Measurements from ENCODE around the gene F2RL1.

Gene F2RL1

DNA sequence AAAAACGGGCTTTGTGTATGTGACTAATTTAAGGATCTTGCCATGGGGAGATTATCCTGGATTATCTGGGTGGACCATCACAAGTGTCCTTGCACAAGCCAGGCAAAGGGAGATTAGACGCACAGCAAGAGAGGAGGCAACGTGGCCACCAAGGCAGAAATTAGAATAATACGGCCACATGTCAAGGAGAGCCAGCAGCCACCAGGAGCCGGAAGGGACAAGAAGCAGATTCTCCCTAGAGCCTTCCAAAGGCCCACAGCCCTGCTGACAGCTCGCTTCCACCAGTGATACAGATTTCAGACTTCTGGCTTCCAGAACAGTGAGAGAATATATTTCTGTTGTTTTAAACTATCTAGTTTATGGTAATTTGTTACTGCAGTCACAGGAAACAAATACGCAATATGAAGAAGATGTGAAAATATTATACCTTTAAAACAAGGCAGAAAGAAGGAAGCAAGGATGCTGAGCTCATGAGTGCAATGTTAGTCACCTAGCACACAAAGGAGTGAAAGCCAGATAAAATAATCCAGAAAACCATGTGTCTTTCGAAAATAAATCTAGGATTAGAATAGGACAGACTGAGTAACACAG lies 28.7 kb upstream of the F2RL1 start:
- 86% methylated on average over 7 of the region's 8 CpGs for WGBS
- no peak overlapping the region; the same call in 1 of the 2 replicates for H3K27ac ChIP-seq (ENCODE audit: low read depth, low read length)

DNA sequence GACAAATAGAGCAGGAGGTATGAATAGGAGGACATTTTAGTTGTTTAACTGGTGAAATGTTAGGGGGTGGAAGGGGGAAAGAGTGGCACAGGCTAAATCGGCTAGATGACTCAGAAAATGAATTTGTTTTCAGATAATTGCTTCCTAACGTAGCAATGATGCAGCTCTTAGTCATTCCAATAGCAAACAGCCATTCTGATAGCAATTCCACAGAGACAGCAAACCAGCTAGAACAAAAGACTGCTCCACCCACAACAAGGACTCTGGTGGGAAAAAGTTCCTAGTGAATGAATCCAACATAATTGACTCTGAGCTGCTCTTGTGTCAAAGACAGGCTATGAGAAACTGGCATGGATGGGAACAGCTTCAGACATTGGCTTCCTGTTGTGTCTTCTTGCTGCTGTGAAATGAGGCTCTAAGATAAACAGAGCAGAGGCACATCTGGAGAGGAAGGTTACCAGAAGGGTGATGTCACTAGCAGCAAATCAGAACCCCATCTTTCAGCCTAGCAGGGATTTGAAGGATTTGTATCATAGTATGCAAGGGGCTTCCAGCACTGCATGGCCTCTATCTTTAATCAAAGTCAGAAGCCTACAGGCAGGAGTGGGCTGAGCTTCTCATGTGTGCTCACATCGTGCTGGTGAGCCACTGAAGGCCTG lies 28.1 kb upstream of the F2RL1 start:
- H3K36me3 ChIP-seq (ENCODE audit: insufficient read depth, low read length) = no peaks in the 10 kb centered on the region
- H3K9ac ChIP-seq (ENCODE audit: low read depth, low read length) = no peak overlapping the region
- WGBS = 51% methylated on average over 3 of the region's 3 CpGs
- H3K4me3 ChIP-seq (ENCODE audit: low read length) = no peak overlapping the region
- H3K9me3 ChIP-seq (ENCODE audit: insufficient read depth, low read depth, low read length) = no peaks in the 10 kb centered on the region
- H3K27me3 ChIP-seq (ENCODE audit: insufficient read depth, low read length) = no peaks in the 10 kb centered on the region
- peak overlapping the region; percentile 9; the same call in 1 of the 2 replicates for H3K27ac ChIP-seq (ENCODE audit: low read depth, low read length)
- H3K4me1 ChIP-seq (ENCODE audit: insufficient read depth, low read length) = peaks cover 19% of the 10 kb centered on the region

More for the DNA sequence above, 28.7 kb upstream of the F2RL1 start:
- H3K36me3 ChIP-seq (ENCODE audit: insufficient read depth, low read length) = no peaks in the 10 kb centered on the region
- H3K9me3 ChIP-seq (ENCODE audit: insufficient read depth, low read depth, low read length) = no peaks in the 10 kb centered on the region
- no peaks in the 10 kb centered on the region for H3K27me3 ChIP-seq (ENCODE audit: insufficient read depth, low read length)
- no peak overlapping the region for H3K4me3 ChIP-seq (ENCODE audit: low read length)
- H3K9ac ChIP-seq (ENCODE audit: low read depth, low read length) = no peak overlapping the region
- H3K4me1 ChIP-seq (ENCODE audit: insufficient read depth, low read length) = peaks cover 23% of the 10 kb centered on the region

- H3K27me3 ChIP-seq (ENCODE audit: insufficient read depth, low read length) = no peaks in the 10 kb centered on the region
- H3K4me3 ChIP-seq (ENCODE audit: low read length) = no peak overlapping the region
- no peaks in the 10 kb centered on the region for H3K9me3 ChIP-seq (ENCODE audit: insufficient read depth, low read depth, low read length)
- H3K36me3 ChIP-seq (ENCODE audit: insufficient read depth, low read length) = no peaks in the 10 kb centered on the region
- no peak overlapping the region for H3K27ac ChIP-seq (ENCODE audit: low read depth, low read length)
- WGBS = 100% methylated on average over 1 of the region's 1 CpG
- no peak overlapping the region for H3K9ac ChIP-seq (ENCODE audit: low read depth, low read length)
- H3K4me1 ChIP-seq (ENCODE audit: insufficient read depth, low read length) = peaks cover 19% of the 10 kb centered on the region
Measured at GRCh38 chr5:76791461-76791860, 27.4 kb upstream of the F2RL1 start.

DNA sequence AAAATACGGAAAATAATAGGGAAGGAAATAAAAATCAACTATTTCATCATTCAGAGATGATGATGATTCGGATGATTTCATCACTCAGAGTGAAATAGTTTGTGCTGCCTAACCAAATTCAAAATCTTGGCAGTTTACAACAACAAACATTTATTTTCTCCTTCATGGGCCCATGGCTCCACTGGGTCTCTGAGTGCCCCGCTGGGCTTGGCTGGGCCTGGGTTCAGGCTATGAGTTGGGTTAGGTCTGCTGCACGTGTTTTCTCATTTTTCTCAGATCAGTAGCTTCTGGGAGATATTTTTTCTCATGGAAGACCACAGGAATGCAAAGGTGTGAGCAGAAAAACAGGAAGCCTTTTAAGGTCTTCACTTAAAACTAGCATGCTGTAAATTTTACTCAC lies 24.0 kb upstream of the F2RL1 start:
- Histone ChIP-seq H3K27me3 (ENCODE audit: insufficient read depth, low read length) (no peaks in the 10 kb centered on the region), H3K9ac (ENCODE audit: low read depth, low read length) (no peak overlapping the region), H3K27ac (ENCODE audit: low read depth, low read length) (no peak overlapping the region), H3K36me3 (ENCODE audit: insufficient read depth, low read length) (no peaks in the 10 kb centered on the region), H3K9me3 (ENCODE audit: insufficient read depth, low read depth, low read length) (no peaks in the 10 kb centered on the region), H3K4me3 (ENCODE audit: low read length) (no peak overlapping the region), H3K4me1 (ENCODE audit: insufficient read depth, low read length) (peaks cover 10% of the 10 kb centered on the region; the same call in 1 of the 2 replicates)
- 74% methylated on average over 3 of the region's 4 CpGs for WGBS

DNA sequence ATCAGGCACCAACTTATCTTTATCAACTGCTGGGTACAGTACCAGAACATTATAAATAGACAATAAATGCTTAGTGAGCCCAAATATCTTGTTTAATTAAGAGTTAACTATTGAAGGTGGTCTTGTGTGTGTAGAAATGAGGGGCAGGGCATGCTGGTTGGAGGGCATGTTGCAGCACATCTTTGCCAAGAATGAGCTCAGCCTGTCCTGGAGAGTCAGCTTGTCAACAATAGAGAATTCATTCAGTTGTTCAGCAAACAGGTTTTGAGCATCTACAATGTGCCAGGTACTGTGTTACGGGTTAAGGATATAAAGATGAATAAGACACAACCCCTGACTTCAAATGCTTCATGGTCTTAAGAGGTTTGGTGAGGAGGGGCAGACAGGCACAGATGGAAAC lies 19.2 kb upstream of the F2RL1 start:
- Histone ChIP-seq H3K9me3 (ENCODE audit: insufficient read depth, low read depth, low read length) (no peaks in the 10 kb centered on the region), H3K27me3 (ENCODE audit: insufficient read depth, low read length) (no peaks in the 10 kb centered on the region), H3K36me3 (ENCODE audit: insufficient read depth, low read length) (no peaks in the 10 kb centered on the region), H3K4me3 (ENCODE audit: low read length) (no peak overlapping the region), H3K27ac (ENCODE audit: low read depth, low read length) (no peak overlapping the region), H3K4me1 (ENCODE audit: insufficient read depth, low read length) (0 out of 2 replicates have a peak, but pooled peaks cover 5% of the 10 kb centered on the region), H3K9ac (ENCODE audit: low read depth, low read length) (no peak overlapping the region)
- WGBS = 96% methylated on average over 1 of the region's 1 CpG

- no peak overlapping the region for H3K9ac ChIP-seq (ENCODE audit: low read depth, low read length)
- no peaks in the 10 kb centered on the region for H3K36me3 ChIP-seq (ENCODE audit: insufficient read depth, low read length)
- 93% methylated on average over 3 of the region's 3 CpGs for WGBS
- H3K9me3 ChIP-seq (ENCODE audit: insufficient read depth, low read depth, low read length) = no peaks in the 10 kb centered on the region
- no peak overlapping the region for H3K27ac ChIP-seq (ENCODE audit: low read depth, low read length)
- H3K4me1 ChIP-seq (ENCODE audit: insufficient read depth, low read length) = peaks cover 7% of the 10 kb centered on the region; the same call in 1 of the 2 replicates
- no peaks in the 10 kb centered on the region for H3K27me3 ChIP-seq (ENCODE audit: insufficient read depth, low read length)
- H3K4me3 ChIP-seq (ENCODE audit: low read length) = no peak overlapping the region
Measured at GRCh38 chr5:76800579-76800978, 18.3 kb upstream of the F2RL1 start.

DNA sequence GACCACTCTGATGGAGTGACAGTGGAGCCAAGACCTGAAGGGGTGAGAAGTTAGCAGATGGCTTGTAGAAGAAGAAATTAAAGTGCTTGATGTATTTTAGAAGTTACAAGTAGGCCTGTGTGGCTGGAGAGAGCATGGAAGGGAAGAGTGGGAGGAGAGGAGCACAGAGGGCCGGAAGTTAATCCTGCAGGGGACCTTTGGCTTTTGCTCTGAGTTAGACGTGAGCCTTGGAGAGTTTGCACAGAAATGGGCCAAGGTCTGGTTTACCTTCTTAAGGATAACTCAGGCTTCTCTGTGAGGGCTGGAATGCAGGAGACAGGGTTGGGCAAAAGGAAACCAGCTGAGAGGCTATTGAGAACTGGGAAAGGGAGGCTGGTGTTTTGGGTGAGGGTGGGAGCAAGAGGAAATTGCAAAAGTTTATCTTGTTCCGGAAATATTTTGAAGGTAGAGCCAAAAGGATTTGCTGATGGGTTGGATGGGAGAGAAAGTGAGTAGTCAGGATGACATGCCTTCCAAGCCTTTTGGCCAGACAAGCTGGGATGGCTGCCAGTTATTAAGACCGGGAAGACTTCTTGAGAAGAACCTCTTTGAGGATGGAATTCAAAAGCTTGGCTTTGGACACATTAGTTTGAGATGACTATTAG lies 17.5 kb upstream of the F2RL1 start:
- H3K9me3 ChIP-seq (ENCODE audit: insufficient read depth, low read depth, low read length) = no peaks in the 10 kb centered on the region
- no peak overlapping the region for H3K4me3 ChIP-seq (ENCODE audit: low read length)
- H3K9ac ChIP-seq (ENCODE audit: low read depth, low read length) = no peak overlapping the region
- H3K4me1 ChIP-seq (ENCODE audit: insufficient read depth, low read length) = peaks cover 14% of the 10 kb centered on the region
- no peak overlapping the region for H3K27ac ChIP-seq (ENCODE audit: low read depth, low read length)
- no peaks in the 10 kb centered on the region for H3K36me3 ChIP-seq (ENCODE audit: insufficient read depth, low read length)
- 81% methylated on average over 4 of the region's 4 CpGs for WGBS
- no peaks in the 10 kb centered on the region for H3K27me3 ChIP-seq (ENCODE audit: insufficient read depth, low read length)

- H3K27ac ChIP-seq (ENCODE audit: low read depth, low read length) = no peak overlapping the region
- no peak overlapping the region for H3K9ac ChIP-seq (ENCODE audit: low read depth, low read length)
- no peaks in the 10 kb centered on the region for H3K9me3 ChIP-seq (ENCODE audit: insufficient read depth, low read depth, low read length)
- H3K27me3 ChIP-seq (ENCODE audit: insufficient read depth, low read length) = no peaks in the 10 kb centered on the region
- H3K4me1 ChIP-seq (ENCODE audit: insufficient read depth, low read length) = peaks cover 16% of the 10 kb centered on the region
- H3K4me3 ChIP-seq (ENCODE audit: low read length) = no peak overlapping the region
- H3K36me3 ChIP-seq (ENCODE audit: insufficient read depth, low read length) = no peaks in the 10 kb centered on the region
- 84% methylated on average over 3 of the region's 3 CpGs for WGBS
Measured at GRCh38 chr5:76801803-76802195, 17.0 kb upstream of the F2RL1 start.

DNA sequence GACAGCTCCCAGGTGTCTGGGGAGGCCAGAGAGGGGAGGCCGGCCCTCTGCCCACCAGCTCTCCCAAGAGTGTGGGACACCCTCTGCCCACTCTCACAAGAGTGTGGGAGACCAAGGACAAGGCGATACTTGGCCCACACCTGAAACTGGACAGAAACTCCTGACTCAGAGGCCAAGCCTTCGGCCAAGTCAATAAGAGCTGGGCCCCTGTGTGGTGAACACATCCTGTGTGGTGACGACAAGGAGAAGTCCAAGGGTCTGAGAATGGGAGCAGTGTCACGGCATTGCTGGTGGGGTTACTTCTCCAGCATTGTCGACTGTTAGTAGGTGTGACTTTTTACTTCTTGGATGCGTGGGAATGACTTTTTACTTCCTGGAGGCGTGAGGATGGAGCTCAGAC lies 14.6 kb upstream of the F2RL1 start:
- H3K27me3 ChIP-seq (ENCODE audit: insufficient read depth, low read length) = no peaks in the 10 kb centered on the region
- no peak overlapping the region for H3K9ac ChIP-seq (ENCODE audit: low read depth, low read length)
- H3K4me3 ChIP-seq (ENCODE audit: low read length) = no peak overlapping the region
- 91% methylated on average over 8 of the region's 8 CpGs for WGBS
- H3K9me3 ChIP-seq (ENCODE audit: insufficient read depth, low read depth, low read length) = no peaks in the 10 kb centered on the region
- H3K36me3 ChIP-seq (ENCODE audit: insufficient read depth, low read length) = no peaks in the 10 kb centered on the region
- no peak overlapping the region for H3K27ac ChIP-seq (ENCODE audit: low read depth, low read length)
- peaks cover 34% of the 10 kb centered on the region for H3K4me1 ChIP-seq (ENCODE audit: insufficient read depth, low read length)

DNA sequence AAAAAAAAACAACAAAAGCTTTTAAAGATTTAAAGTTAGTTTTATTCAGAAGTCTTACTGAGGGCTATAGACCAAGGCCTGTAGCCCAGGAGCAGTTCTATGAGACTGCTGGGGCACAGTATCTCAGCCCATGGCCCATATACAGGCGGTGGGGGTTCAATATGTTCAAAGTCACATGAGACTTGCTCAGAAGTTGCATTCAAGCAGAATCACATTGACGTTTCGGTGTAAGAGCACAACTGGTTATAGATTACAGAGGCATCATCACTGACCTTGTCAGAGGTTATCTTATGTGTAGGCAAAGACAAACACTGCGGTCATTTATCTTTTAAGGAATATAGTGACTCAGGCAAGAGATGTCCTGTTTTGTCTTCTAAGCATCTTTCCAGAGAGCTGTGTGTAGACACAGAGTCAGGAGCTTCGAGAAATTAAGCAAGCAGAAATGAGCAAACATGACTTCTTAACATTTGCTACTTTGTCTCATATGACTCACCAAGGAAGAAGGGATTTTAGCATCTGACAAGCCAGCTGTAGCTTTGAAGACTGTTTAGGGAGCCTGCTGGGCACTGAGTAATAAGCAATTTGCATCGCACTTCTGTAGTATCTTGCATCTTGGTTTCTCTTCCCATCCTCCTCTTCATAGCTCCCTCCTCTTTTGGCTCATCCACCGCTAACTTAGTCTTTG lies 12.9 kb upstream of the F2RL1 start:
- WGBS = 24% methylated on average over 7 of the region's 7 CpGs
- Histone ChIP-seq H3K4me3 (ENCODE audit: low read length) (peak overlapping the region; percentile 32), H3K9ac (ENCODE audit: low read depth, low read length) (peak overlapping the region; percentile 37; the same call in 1 of the 2 replicates), H3K36me3 (ENCODE audit: insufficient read depth, low read length) (no peaks in the 10 kb centered on the region), H3K9me3 (ENCODE audit: insufficient read depth, low read depth, low read length) (peaks cover 2% of the 10 kb centered on the region; the same call in 1 of the 2 replicates), H3K27me3 (ENCODE audit: insufficient read depth, low read length) (no peaks in the 10 kb centered on the region), H3K4me1 (ENCODE audit: insufficient read depth, low read length) (peaks cover 40% of the 10 kb centered on the region), H3K27ac (ENCODE audit: low read depth, low read length) (peak overlapping the region; percentile 88)

DNA sequence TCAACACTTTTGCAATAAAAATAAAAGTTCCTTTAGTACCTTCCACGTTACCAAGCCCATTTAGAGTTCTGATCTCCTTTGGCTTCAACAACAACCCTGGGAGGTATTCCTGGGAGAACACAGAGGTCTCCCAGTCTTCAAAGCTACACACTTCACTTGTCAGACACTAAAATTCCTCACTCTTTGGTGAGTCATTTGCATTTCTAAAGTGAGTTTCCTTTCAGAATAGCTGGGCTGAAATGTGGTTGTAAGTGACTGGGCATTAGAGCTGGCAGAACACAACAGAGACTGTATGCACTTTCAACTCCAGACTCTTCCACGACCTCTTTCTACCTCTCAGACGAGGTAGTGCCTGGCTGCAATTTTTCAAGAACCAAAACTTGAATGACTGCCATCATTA lies 11.5 kb upstream of the F2RL1 start:
- H3K9ac ChIP-seq (ENCODE audit: low read depth, low read length) = peak overlapping the region; percentile 79
- peak overlapping the region; percentile 97 for H3K27ac ChIP-seq (ENCODE audit: low read depth, low read length)
- peak overlapping the region; percentile 38 for H3K4me3 ChIP-seq (ENCODE audit: low read length)
- peaks cover 40% of the 10 kb centered on the region for H3K4me1 ChIP-seq (ENCODE audit: insufficient read depth, low read length)
- no peaks in the 10 kb centered on the region for H3K27me3 ChIP-seq (ENCODE audit: insufficient read depth, low read length)
- WGBS = 6% methylated on average over 3 of the region's 3 CpGs
- H3K36me3 ChIP-seq (ENCODE audit: insufficient read depth, low read length) = no peaks in the 10 kb centered on the region
- peaks cover 6% of the 10 kb centered on the region for H3K9me3 ChIP-seq (ENCODE audit: insufficient read depth, low read depth, low read length)
